Activated CD4-positive, alpha-beta T cell treated with anti-CD3 and anti-CD28 coated beads for 36 hours (primary cell): ENCODE measurements around the gene TMEM250. TPM values are rescaled to one million over a fixed set of nuclear protein-coding genes. Genes with fewer than 3 reads are reported as not detected.

ENCODE experiments used
- ATAC-seq: fragments of 200-7000 bp; cut with Tn5 transposase; one replicate; pipeline ENCODE4 v1.10.0; 2021; ENCODE audit warnings: mild to moderate bottlenecking, moderate library complexity
- CTCF ChIA-PET: fragments of 350-600 bp; sonication (Branson Sonifier 250); formaldehyde crosslinking; loops from one replicate; lab custom pipeline; 2021; ENCODE audit warnings: antibody characterized with exemption; lab: Charles Lee
- POLR2A ChIA-PET: fragments of 350-600 bp; sonication (Branson Sonifier 250); formaldehyde crosslinking; loops from one replicate; lab custom pipeline; 2021; ENCODE audit warnings: antibody characterized with exemption, inconsistent platforms; lab: Charles Lee
- DNase-seq: peaks from one replicate; pipeline ENCODE4 v3.0.0-alpha.2; 2020
- H3K27ac Mint-ChIP-seq: one replicate; pipeline ENCODE4 v1.8.0; 2021; ENCODE audit warnings: mixed read lengths
- H3K27me3 Mint-ChIP-seq: one replicate; pipeline ENCODE4 v1.8.0; 2021; ENCODE audit warnings: mixed read lengths
- H3K36me3 Mint-ChIP-seq: one replicate; pipeline ENCODE4 v1.8.0; 2021; ENCODE audit warnings: low read depth, mixed read lengths
- H3K4me1 Mint-ChIP-seq: one replicate; pipeline ENCODE4 v1.8.0; 2021; ENCODE audit warnings: mixed read lengths
- H3K4me3 Mint-ChIP-seq: one replicate; pipeline ENCODE4 v1.8.0; 2021; ENCODE audit warnings: mild to moderate bottlenecking, moderate library complexity, mixed read lengths
- H3K9me3 Mint-ChIP-seq: one replicate; pipeline ENCODE4 v1.8.0; 2021; ENCODE audit warnings: low read depth, mixed read lengths
- intact Hi-C, 2 experiments: fragments of 100-400 bp; cut with DNase I in 1 of 2; cut with micrococcal nuclease in 1 of 2; formaldehyde crosslinking; loops; one replicate each; pipeline versions ENCODE4 v1.14.2 to v1.15.1; 2022 to 2024; cut with DNase I, micrococcal nuclease
- total RNA-seq, 2 experiments: library from RNA; stranded (reverse); gene quantifications; one replicate each; pipeline ENCODE4 v1.2.3, GENCODE V29; 2021

TMEM250 gene
- total RNA-seq, 2 experiments from 2014 or later, result 25.4 to 28.8 TPM

DNA sequence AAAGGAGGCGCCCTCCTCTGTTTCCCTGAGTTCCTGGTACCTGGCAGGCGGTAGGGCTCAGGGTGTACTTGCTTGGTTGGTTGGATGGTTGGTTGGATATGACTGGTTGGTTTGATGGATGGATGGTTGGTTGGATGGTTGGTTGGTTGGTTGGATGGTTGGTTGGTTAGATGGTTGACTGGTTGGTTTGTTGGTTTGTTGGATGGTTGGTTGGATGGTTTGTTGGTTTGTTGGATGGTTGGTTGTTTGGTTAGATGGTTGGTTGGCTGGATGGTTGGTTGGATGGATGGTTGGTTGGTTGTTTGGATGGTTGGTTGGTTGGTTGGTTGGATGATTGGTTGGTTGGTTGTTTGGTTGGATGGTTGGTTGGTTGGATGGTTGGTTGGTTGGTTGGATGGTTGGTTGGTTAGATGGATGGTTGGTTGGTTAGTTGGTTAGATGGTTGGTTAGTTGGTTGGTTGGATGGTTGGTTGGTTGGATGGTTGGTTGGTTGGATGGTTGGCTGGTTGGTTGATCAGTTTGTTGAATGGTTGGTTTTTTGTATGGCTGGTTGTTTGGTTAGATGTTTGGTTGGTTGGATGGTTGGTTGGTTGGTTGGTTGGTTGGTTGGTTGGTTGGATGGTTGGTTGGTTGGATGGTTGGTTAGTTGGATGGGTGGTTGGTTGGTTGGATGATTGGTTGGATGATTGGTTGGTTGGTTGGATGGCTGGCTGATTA is 6.5 kb upstream of the TMEM250 start:
- CTCF ChIA-PET, result no interaction called here

DNA sequence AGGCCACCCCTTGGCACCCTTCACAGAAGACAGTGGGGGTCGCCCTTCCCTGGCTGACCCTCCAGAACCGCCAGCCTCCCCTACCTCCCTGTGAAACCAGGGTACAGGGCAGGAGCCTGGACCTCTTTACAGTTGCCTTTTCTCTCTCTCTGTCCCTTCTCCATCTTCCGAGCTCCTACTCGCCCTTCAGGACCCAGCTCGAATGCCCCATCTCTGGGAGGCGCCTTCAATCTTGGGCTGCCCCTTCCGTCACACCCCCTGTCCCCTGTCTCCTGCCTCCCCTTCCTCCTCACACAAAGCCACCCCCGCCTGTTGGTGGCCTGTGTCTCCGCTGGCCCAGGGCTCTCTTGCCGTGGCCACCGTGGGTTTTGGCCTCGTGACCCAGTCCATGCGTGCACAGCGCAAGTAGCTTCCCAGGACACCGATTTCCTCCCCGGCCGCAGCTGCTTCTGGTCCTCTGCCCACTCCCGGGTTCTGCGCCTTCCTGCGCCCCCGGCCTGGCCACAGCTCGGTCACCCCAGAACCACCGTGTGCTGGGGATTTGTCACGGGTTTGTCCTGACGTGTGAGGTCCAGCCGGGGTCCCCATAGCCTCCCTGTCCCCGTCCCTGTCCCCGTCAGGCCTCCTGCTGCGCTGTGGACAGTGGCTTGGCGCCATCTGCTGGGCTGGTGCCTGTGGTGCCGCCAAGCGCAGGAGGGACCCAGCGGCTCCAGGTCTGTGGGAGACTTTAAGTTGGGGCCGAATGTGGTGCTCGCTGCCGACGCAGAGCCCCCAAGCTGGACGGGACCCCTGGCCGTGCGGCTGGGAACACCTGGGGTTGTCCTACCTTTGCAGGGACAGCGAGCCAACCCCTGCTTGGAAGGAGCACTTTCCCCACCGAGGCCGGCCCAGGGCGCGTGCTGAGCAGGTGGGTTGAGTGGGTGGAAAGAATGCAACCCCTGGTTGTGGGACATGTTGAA is 4.0 kb upstream of the TMEM250 start:
- H3K4me1 Mint-ChIP-seq, result no peaks in the 10 kb centered on the region
- intact Hi-C loops, result loop anchor here (1.0 to 10.0 kb wide), 8 partner anchors 33 to 520 kb away; partner anchors contain the start of gene KCNT1 (in 1 of the 2)
- peak; percentile 25 for ATAC-seq
- no peaks in the 10 kb centered on the region for H3K9me3 Mint-ChIP-seq
- H3K36me3 Mint-ChIP-seq, result no peaks in the 10 kb centered on the region
- H3K27me3 Mint-ChIP-seq, result peaks cover 8% of the 10 kb centered on the region
- H3K27ac Mint-ChIP-seq, result no peak overlapping the region
- peak; percentile 88 for DNase-seq
- ChIA-PET POLR2A (interaction anchor here (0.7 kb wide), 1 partner anchor 23 kb away, joined by 3 read pairs; no protein-coding TSS in a partner anchor), CTCF (interaction anchor here (0.7 to 3.0 kb wide), 15 partner anchors 8 to 534 kb away, joined by 3 to 26 read pairs (median 4); no protein-coding TSS in a partner anchor)
- no peak overlapping the region for H3K4me3 Mint-ChIP-seq

More for the DNA sequence above, 6.5 kb upstream of the TMEM250 start:
- Mint-ChIP-seq H3K4me3 (no peak overlapping the region), H3K4me1 (no peaks in the 10 kb centered on the region), H3K27ac (no peak overlapping the region), H3K9me3 (no peaks in the 10 kb centered on the region), H3K36me3 (no peaks in the 10 kb centered on the region), H3K27me3 (peaks cover 9% of the 10 kb centered on the region)
- DNase-seq, result no peak
- no peak for ATAC-seq
- POLR2A ChIA-PET, result no interaction called here
- intact Hi-C loops, result loop anchor here in 1 of 2 experiments (5.0 to 10.0 kb wide), 2 partner anchors 330 to 523 kb away; no protein-coding TSS in a partner anchor

DNA sequence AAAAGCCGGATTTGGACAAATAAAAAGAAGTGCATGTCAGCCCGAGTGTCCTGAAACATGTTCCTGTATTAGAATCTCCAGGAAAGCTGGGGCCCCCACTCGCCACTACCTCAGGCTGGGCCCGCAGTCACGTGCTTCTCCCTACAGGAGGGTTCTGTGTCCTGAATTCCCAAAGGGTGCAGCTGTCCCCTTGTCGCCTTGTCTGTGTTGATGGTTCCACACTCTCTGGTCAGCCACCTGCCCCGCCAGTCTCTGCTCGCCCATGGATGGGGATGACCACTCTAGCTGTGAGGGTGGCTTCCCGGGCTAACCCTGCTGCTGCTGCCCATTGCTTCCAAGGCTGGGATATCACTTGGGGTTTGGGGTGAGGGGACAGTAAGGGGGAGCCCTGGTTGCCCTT is 3.1 kb upstream of the TMEM250 start:
- intact Hi-C loops, result loop anchor here (2.0 to 10.0 kb wide), 3 partner anchors 325 to 520 kb away; no protein-coding TSS in a partner anchor
- Mint-ChIP-seq H3K27me3 (peaks cover 6% of the 10 kb centered on the region), H3K9me3 (no peaks in the 10 kb centered on the region), H3K4me3 (no peak overlapping the region), H3K4me1 (no peaks in the 10 kb centered on the region), H3K36me3 (no peaks in the 10 kb centered on the region), H3K27ac (no peak overlapping the region)
- POLR2A ChIA-PET, result no interaction called here
- DNase-seq (no peak), ATAC-seq (no peak)
- CTCF ChIA-PET, result interaction anchor here (0.9 to 3.0 kb wide), 9 partner anchors 9 to 255 kb away, joined by 3 to 26 read pairs (median 5); no protein-coding TSS in a partner anchor

DNA sequence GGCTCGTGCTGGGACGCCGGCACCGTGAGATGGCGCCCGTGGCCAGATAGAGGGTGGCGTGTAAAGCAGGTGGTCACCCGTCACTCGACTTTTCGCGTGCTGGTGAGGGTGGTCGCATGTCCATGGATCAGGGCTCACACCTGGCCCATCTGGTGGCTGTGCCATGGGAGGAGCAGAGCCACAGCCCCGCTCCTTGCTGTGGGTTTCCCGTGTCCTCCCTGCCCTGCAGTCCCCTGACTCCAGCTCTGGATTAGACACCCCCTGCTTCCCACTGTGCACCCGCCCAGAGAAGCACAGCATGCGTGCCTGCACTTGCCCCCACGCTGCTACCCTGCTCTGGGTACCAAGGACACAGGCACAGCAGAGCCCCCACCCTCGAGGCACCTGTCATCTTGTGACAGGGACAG is 1.8 kb upstream of the TMEM250 start:
- H3K4me1 Mint-ChIP-seq, result peaks cover 4% of the 10 kb centered on the region
- H3K27ac Mint-ChIP-seq, result no peak overlapping the region
- POLR2A ChIA-PET, result no interaction called here
- peak overlapping the region; percentile 73 for H3K4me3 Mint-ChIP-seq
- peaks cover 6% of the 10 kb centered on the region for H3K27me3 Mint-ChIP-seq
- H3K9me3 Mint-ChIP-seq, result no peaks in the 10 kb centered on the region
- CTCF ChIA-PET, result interaction anchor here (0.7 to 1.4 kb wide), 2 partner anchors 30 to 160 kb away, joined by 3 to 6 read pairs; no protein-coding TSS in a partner anchor
- H3K36me3 Mint-ChIP-seq, result peaks cover 4% of the 10 kb centered on the region
- no peak for ATAC-seq
- intact Hi-C loops, result loop anchor here in 1 of 2 experiments (5.0 to 10.0 kb wide), 2 partner anchors 326 to 518 kb away; no protein-coding TSS in a partner anchor
- no peak for DNase-seq

DNA sequence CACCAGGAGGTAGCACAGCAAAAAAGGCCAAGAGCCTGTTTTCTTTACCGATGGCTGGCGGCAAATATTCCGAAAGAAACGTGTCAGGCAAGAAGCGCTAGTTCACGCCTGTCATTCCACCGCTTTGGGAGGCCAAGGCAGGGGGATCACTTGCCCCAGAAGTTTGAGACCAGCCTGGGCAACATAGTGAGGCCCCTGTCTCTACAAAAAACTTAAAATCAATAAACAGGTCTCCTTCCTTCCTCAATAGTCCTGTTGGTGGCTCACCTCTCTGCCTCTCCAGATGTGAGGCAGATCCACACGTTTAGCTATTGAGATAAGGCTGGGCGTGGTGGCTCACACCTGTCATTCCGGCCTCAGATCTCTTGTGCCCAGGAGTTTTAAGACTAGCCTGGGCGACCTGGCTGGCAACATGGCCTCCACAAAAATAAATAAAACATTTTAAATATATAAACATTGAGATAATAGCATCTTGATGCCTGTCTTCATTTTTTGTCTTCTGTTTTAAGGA is 1.3 kb upstream of the TMEM250 start:
- POLR2A ChIA-PET, result no interaction called here

DNA sequence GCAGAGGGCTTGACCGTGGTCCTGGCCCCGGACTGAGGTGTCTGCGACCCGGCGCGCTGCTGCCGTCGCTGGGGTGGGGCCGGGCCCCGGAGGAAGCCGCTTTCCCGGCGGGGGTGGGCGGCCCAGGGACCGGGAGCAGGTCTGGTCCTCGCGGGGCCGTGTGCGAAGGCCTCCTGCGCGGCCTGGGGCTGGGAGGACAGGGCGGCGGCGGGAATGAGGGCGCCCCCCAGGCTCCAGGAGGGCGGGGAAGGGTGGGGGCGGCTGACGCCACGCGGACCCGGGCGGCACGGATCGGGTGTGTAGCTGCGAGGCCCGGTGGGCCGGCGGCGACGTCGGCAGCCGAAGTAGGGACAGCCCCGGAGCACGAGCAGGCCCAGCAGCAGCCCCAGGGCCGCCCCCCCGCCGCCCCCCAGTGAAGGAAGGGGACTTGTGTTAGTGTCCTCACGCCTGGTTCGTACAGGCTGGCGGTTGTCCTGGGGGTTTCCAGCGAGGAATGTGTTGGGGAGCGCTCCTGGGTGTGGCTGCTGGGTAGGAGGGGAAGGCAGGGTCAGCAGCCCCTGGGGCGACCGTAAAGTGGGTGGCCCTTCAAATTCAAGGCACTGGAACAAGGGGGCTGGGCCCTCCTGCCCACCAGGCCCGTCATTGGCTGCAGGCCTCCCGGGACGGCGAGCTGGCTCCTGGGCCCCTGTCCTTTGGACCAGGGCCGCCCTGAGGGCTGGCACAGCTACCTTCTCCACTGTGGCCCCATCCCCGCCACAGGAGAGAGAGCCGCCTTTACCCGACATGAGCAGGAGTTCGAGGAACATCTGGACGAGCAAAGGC is 597 bp upstream of the TMEM250 start:
- Mint-ChIP-seq H3K4me1 (peaks cover 14% of the 10 kb centered on the region), H3K4me3 (peak overlapping the region; percentile 73), H3K27me3 (no peaks in the 10 kb centered on the region), H3K36me3 (peaks cover 10% of the 10 kb centered on the region), H3K9me3 (no peaks in the 10 kb centered on the region), H3K27ac (peak overlapping the region; percentile 74)
- ChIA-PET POLR2A (no interaction called here), CTCF (interaction anchor here (1.0 to 2.3 kb wide), 3 partner anchors 13 to 151 kb away, joined by 3 to 11 read pairs (median 6); no protein-coding TSS in a partner anchor)
- DNase-seq (no peak), ATAC-seq (peak; percentile 14)
- intact Hi-C loops, result loop anchor here (1.0 to 10.0 kb wide), 5 partner anchors 24 to 1724 kb away; partner anchors contain the start of genes MRPS2 (in 1 of the 2), NACC2 (in 1 of the 2) and RABL6 (in 1 of the 2)

More for the DNA sequence above, 1.3 kb upstream of the TMEM250 start:
- no peaks in the 10 kb centered on the region for H3K9me3 Mint-ChIP-seq
- intact Hi-C loops, result loop anchor here (1.0 to 10.0 kb wide), 7 partner anchors 25 to 1725 kb away; partner anchors contain the start of genes MRPS2 (in 1 of the 2), NACC2 (in 1 of the 2) and RABL6 (in 1 of the 2)
- H3K36me3 Mint-ChIP-seq, result peaks cover 7% of the 10 kb centered on the region
- no peak for DNase-seq
- H3K4me3 Mint-ChIP-seq, result peak overlapping the region; percentile 73
- H3K4me1 Mint-ChIP-seq, result peaks cover 7% of the 10 kb centered on the region
- CTCF ChIA-PET, result interaction anchor here (0.7 to 2.3 kb wide), 4 partner anchors 14 to 159 kb away, joined by 3 to 11 read pairs (median 4); no protein-coding TSS in a partner anchor
- peaks cover 2% of the 10 kb centered on the region for H3K27me3 Mint-ChIP-seq
- H3K27ac Mint-ChIP-seq, result peak overlapping the region; percentile 74
- no peak for ATAC-seq

DNA sequence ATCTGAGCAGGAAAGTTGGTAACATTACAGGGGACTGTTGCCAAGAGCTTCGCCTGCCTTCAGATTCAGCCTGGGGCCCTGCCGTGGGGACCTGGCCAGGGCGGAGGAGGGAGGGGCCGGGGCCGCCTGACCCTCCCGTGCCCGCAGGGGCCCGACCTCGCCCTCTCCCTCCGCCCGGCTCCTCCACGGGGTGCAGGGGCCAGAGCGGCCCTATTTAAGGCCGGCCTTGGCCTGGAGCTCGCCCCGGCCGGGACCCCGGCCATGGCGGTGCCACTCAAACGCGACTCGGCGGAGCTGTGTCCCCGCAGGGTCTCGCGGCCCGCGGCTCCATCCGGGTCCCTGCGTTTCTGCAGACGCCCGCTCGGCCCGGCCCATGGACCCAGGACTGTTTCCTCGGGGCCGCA is 757 bp downstream of the TMEM250 start:
- intact Hi-C loops, result loop anchor here (1.0 to 10.0 kb wide), 12 partner anchors 9 to 1723 kb away; partner anchors contain the start of genes UBAC1 (in 2 of the 2), CAMSAP1 (in 1 of the 2), DNLZ (in 1 of the 2) and ENTR1 (in 1 of the 2)
- H3K27ac Mint-ChIP-seq, result peak overlapping the region; percentile 83

DNA sequence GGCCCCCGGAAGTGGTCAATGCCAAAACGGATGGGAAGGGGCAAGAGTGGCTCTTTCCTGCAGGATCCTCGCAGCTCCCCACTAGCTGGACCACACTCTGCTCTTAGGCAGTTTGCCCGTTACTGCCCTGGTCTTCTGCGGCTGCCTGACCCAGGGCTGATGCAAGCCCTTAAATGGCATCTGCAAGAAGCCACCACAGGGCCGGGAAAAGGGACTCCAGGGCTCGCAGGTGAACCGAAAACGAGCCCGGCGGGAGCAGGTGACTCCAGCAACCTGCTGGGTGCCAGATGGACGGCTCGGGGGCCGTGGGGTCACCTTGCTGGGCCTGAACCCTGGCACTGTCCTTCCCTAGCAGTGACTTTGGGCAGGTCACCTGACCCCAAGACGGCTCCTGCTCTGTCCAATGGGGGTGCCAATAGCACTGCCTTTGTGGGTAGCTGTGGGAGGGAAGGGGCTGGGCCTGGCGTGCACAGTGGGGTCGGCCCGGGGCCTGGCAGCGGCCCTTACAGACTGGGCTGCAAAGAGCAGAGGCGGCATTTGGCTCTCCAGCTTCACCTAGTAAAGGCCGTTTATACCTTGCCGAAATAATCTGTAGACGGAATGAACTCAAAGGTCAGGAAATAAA is 1.3 kb downstream of the TMEM250 start:
- Mint-ChIP-seq H3K4me1 (peaks cover 32% of the 10 kb centered on the region), H3K27me3 (no peaks in the 10 kb centered on the region), H3K36me3 (peaks cover 10% of the 10 kb centered on the region), H3K27ac (peak overlapping the region; percentile 83), H3K4me3 (peak overlapping the region; percentile 77), H3K9me3 (no peaks in the 10 kb centered on the region)
- CTCF ChIA-PET, result interaction anchor here (1.4 to 2.3 kb wide), 2 partner anchors 8 to 149 kb away, joined by 4 to 11 read pairs; no protein-coding TSS in a partner anchor
- intact Hi-C loops, result loop anchor here (1.0 to 10.0 kb wide), 3 partner anchors 8 to 1723 kb away; partner anchors contain the start of gene RABL6 (in 1 of the 2)
- POLR2A ChIA-PET, result no interaction called here
- DNase-seq (peak; percentile 65), ATAC-seq (peak; percentile 7)

More for the DNA sequence above, 757 bp downstream of the TMEM250 start:
- Mint-ChIP-seq H3K36me3 (peaks cover 10% of the 10 kb centered on the region), H3K27me3 (no peaks in the 10 kb centered on the region), H3K4me3 (peak overlapping the region; percentile 77), H3K9me3 (no peaks in the 10 kb centered on the region), H3K4me1 (peaks cover 27% of the 10 kb centered on the region)
- ChIA-PET CTCF (interaction anchor here (1.4 to 2.3 kb wide), 2 partner anchors 9 to 149 kb away, joined by 4 to 11 read pairs; no protein-coding TSS in a partner anchor), POLR2A (no interaction called here)
- DNase-seq, result no peak
- no peak for ATAC-seq

DNA sequence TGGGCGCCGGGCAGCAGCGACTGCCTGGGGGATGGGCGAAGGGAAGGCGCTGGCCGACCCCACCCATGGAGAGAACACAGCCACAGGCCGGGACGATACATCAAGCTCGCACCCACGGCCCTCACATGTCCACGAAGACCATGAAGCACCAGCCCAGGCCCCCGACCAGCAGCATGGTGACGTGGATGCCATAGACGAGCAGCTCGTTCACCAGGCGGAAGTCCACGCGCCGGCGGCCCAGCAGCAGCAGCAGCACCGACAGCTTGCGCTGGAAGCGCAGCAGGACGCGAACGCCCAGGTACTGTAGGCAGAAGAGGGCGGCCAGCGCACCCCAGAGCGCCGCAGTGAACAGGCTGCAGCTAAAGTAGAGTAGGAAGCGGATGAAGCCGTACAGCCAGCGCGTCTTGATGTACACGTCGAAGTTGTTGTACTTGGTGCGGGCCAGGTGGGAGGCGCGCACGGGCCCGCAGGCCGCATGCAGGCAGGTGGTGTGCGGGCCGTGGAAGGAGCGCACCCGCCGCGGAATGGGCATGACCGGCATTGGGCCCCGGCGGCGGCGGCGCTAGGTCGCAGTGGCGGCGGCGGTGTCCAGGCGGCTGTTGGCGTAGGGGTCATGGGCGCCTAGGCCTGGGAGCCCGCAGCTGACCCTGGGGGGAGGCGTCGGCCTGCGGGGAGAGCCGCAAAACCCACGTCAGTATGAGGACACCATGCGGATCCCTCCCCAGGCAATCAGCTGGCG is 2.1 kb downstream of the TMEM250 start:
- ATAC-seq, result no peak
- peak overlapping the region; percentile 77 for H3K4me3 Mint-ChIP-seq
- H3K9me3 Mint-ChIP-seq, result no peaks in the 10 kb centered on the region
- POLR2A ChIA-PET, result no interaction called here
- H3K36me3 Mint-ChIP-seq, result peaks cover 10% of the 10 kb centered on the region
- no peak for DNase-seq
- intact Hi-C loops, result loop anchor here (1.0 to 10.0 kb wide), 3 partner anchors 7 to 1722 kb away; partner anchors contain the start of gene RABL6 (in 1 of the 2)
- H3K4me1 Mint-ChIP-seq, result peaks cover 41% of the 10 kb centered on the region
- H3K27ac Mint-ChIP-seq, result peak overlapping the region; percentile 8
- CTCF ChIA-PET, result no interaction called here
- H3K27me3 Mint-ChIP-seq, result no peaks in the 10 kb centered on the region
